H1 (cell line): ENCODE measurements around the gene DSC3.

Source experiments
- CBX5 ChIP-seq: fragments of 300-800, 300-1000 bp; sonication (generic); IDR thresholded peaks from 2 replicates; pipeline ENCODE4 v1.7.1; 2016; ENCODE audit warnings: antibody characterized with exemption, low read length, low read depth
- CBX8 ChIP-seq: fragments of 300-800, 300-1000 bp; sonication (generic); IDR thresholded peaks from 2 replicates; pipeline ENCODE4 v1.7.1; 2016; ENCODE audit warnings: low read depth, low read length, borderline replicate concordance
- CHD1 ChIP-seq: IDR thresholded peaks from 2 replicates; pipeline ENCODE4 v1.6.1; 2012; ENCODE audit warnings: low read depth, low read length, improper control_type of control experiment
- CREB1 ChIP-seq: IDR thresholded peaks from 2 replicates; pipeline ENCODE4 v1.6.1; 2012; ENCODE audit warnings: inconsistent platforms
- EP300 ChIP-seq, 2 experiments: IDR thresholded peaks; 1 replicate in 1 of 2; 2 replicates in 1 of 2; pipeline ENCODE4 v1.6.1; 2011 to 2012; ENCODE audit warnings: low read depth in 2 of 2, low read length in 2 of 2, mild to moderate bottlenecking in 2 of 2, borderline replicate concordance in 1 of 2, inconsistent platforms in 1 of 2, moderate library complexity in 1 of 2
- GABPA ChIP-seq: IDR thresholded peaks from 2 replicates; pipeline ENCODE4 v1.6.1; 2011; ENCODE audit warnings: mild to moderate bottlenecking, low read length, moderate library complexity, borderline replicate concordance; ENCODE audit not compliant: insufficient read depth
- JUN ChIP-seq: IDR thresholded peaks from 2 replicates; pipeline ENCODE4 v1.6.1; 2011; ENCODE audit warnings: low read depth, mild to moderate bottlenecking, improper control_type of control experiment, low read length
- KDM5A ChIP-seq: fragments of 200-600 bp; IDR thresholded peaks from 2 replicates; pipeline ENCODE4 v1.7.1; 2012; ENCODE audit warnings: mild to moderate bottlenecking, low read length, inconsistent platforms, mixed read lengths
- POLR2A ChIP-seq, 2 experiments: IDR thresholded peaks; 1 replicate in 1 of 2; 2 replicates in 1 of 2; pipeline ENCODE4 v1.6.1; 2011; ENCODE audit warnings: low read depth in 2 of 2, low read length in 2 of 2, mild to moderate bottlenecking in 2 of 2; ENCODE audit errors: control extremely low read depth in 1 of 2
- SP4 ChIP-seq: IDR thresholded peaks from 2 replicates; pipeline ENCODE4 v1.6.1; 2012; ENCODE audit warnings: low read length, inconsistent platforms
- SRF ChIP-seq: IDR thresholded peaks from 2 replicates; pipeline ENCODE4 v1.6.1; 2011; ENCODE audit warnings: mild to moderate bottlenecking, low read depth, low read length, moderate library complexity
- TCF12 ChIP-seq: IDR thresholded peaks from 2 replicates; pipeline ENCODE4 v1.6.1; 2011; ENCODE audit warnings: low read depth, mild to moderate bottlenecking, low read length
- YY1 ChIP-seq: IDR thresholded peaks from 2 replicates; pipeline ENCODE4 v1.6.1; 2011; ENCODE audit warnings: low read depth, mild to moderate bottlenecking, low read length
- TF ChIP-seq, protein P1 (sequence below), 3 experiments: IDR thresholded peaks; 1 replicate in 2 of 3; 2 replicates in 1 of 3; pipeline versions ENCODE4 v1.5.1 to v1.6.1; 2011; ENCODE audit warnings: low read length in 3 of 3, mild to moderate bottlenecking in 3 of 3, inconsistent platforms in 2 of 3, low read depth in 1 of 3, moderate library complexity in 1 of 3; ENCODE audit not compliant: insufficient read depth in 1 of 3; ENCODE audit errors: control extremely low read depth in 1 of 3

DNA sequence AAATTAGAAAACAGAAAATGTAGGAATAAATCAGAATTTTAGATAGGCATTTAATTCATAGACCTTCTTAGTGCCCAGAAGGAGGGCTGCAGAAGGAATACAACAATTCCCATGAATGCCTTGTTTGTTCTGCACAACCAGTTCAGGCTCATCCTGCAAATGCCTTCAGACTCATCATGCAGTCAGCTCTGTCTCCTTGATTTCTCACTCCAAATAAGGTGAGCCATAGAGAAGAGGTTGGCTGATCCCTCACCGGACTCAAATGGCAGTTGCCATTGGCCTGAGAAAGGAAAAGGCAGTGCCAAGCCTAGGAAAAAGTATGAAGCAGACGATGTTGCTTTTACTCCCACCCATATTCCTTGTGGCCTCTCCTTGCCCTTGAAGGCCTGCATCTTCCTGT is 50.3 kb downstream of the DSC3 start:
- TF ChIP-seq, protein P1, sequence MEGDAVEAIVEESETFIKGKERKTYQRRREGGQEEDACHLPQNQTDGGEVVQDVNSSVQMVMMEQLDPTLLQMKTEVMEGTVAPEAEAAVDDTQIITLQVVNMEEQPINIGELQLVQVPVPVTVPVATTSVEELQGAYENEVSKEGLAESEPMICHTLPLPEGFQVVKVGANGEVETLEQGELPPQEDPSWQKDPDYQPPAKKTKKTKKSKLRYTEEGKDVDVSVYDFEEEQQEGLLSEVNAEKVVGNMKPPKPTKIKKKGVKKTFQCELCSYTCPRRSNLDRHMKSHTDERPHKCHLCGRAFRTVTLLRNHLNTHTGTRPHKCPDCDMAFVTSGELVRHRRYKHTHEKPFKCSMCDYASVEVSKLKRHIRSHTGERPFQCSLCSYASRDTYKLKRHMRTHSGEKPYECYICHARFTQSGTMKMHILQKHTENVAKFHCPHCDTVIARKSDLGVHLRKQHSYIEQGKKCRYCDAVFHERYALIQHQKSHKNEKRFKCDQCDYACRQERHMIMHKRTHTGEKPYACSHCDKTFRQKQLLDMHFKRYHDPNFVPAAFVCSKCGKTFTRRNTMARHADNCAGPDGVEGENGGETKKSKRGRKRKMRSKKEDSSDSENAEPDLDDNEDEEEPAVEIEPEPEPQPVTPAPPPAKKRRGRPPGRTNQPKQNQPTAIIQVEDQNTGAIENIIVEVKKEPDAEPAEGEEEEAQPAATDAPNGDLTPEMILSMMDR (IDR thresholded peaks at IDR 0.05; ENCODE audit: control extremely low read depth in 1 of 3, insufficient read depth in 1 of 3, low read depth in 1 of 3, low read length in 3 of 3) = no peak
- no peak for TF ChIP-seq KDM5A
- no peak for TF ChIP-seq GABPA
- TF ChIP-seq POLR2A (IDR thresholded peaks at IDR 0.05; ENCODE audit: control extremely low read depth in 1 of 2, low read depth in 2 of 2, low read length in 2 of 2) = no peak
- no peak for TF ChIP-seq CBX5
- no peak for TF ChIP-seq EP300 (IDR thresholded peaks at IDR 0.05; ENCODE audit: borderline replicate concordance in 1 of 2, low read depth in 2 of 2, low read length in 2 of 2)
- TF ChIP-seq YY1 = no peak
- no peak for TF ChIP-seq CBX8
- no peak for TF ChIP-seq TCF12
- no peak for TF ChIP-seq CHD1
- TF ChIP-seq SP4 = no peak
- TF ChIP-seq JUN = no peak
- no peak for TF ChIP-seq CREB1
- no peak for TF ChIP-seq SRF
